Ectodermal cell (in vitro differentiated cells): ENCODE measurements around the gene RRP12.
"Not testable (repeated sequence)": the region's sequence is repeated elsewhere in the genome, so short reads cannot be mapped to it uniquely, and the experiment has no call there.

Source experiments
- H3K27ac ChIP-seq: 2 replicates; pipeline ENCODE4 v1.7.0; 2013; ENCODE audit warnings: mild to moderate bottlenecking, low read depth, low read length; ENCODE audit not compliant: insufficient read depth, poor library complexity, severe bottlenecking
- H3K27me3 ChIP-seq: 2 replicates; pipeline ENCODE4 v1.7.0; 2013; ENCODE audit warnings: mild to moderate bottlenecking, low read length; ENCODE audit not compliant: insufficient read depth, control insufficient read depth, poor library complexity, severe bottlenecking
- H3K36me3 ChIP-seq: one replicate; pipeline ENCODE4 v1.7.0; 2013; ENCODE audit warnings: low read length; ENCODE audit not compliant: control insufficient read depth, insufficient read depth
- H3K4me1 ChIP-seq: one replicate; pipeline ENCODE4 v1.7.0; 2013; ENCODE audit warnings: low read length; ENCODE audit not compliant: control insufficient read depth, insufficient read depth
- H3K4me3 ChIP-seq: 2 replicates; pipeline ENCODE4 v1.7.0; 2013; ENCODE audit warnings: low read depth, low read length, control low read depth; ENCODE audit not compliant: insufficient read depth
- H3K9me3 ChIP-seq: 2 replicates; pipeline ENCODE4 v1.7.0; 2013; ENCODE audit warnings: mild to moderate bottlenecking, low read length, moderate library complexity; ENCODE audit not compliant: control insufficient read depth
- WGBS, 2 experiments: methylation state at CpG; one replicate each; pipeline ENCODE4 v1.1.7; 2013; ENCODE audit warnings: missing lambda C conversion rate in 2 of 2; 5-methylcytosine and 5-hydroxymethylcytosine counted together

The RRP12 gene

DNA sequence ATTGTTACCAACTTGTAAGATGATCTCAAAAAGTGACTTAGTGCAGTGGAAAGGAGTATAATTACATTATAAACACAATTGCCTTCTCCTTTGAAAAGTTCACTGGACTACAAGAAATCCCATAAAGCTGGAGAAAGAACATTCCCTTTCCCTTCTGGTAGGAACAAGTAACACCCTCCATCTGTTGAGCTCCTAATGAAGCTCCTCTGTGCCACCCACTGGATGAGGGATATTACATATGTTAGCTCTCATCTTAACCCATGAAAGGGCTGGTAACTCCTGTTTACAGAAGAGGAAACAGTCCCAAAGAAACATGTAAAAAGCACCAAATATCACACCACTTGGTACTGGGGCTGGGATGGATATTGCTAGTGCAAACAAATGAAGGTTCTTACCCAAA lies 32.9 kb upstream of the RRP12 start:
- Histone ChIP-seq H3K36me3 (peaks cover 53% of the 10 kb centered on the region), H3K27me3 (no peaks in the 10 kb centered on the region), H3K4me3 (no peak overlapping the region), H3K4me1 (no peaks in the 10 kb centered on the region), H3K27ac (peak overlapping the region; percentile 33), H3K9me3 (no peaks in the 10 kb centered on the region)

DNA sequence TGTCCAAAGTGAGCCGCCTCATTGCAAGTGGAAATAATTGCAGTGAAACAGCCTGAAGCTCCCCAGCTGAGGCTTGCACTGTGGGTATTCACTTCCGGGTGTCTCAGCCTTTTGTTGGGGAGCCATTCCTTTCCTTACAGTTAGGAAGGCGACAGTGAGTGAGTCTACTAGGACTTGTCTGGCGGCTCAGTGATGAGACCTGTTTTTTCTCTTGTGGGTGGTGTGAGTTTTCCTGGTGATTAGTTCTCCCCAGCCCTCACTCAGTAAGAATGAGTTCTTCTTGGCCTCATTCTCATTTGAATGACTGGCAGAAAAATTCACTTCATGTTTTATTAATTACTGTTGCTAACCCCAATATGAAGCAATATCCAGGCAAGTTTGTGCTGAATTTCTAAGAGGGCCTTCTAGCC lies 27.4 kb upstream of the RRP12 start:
- WGBS, 2 experiments = 52 to 63% methylated on average over 4 of the region's 4 CpGs
- peaks cover 27% of the 10 kb centered on the region for H3K36me3 ChIP-seq

DNA sequence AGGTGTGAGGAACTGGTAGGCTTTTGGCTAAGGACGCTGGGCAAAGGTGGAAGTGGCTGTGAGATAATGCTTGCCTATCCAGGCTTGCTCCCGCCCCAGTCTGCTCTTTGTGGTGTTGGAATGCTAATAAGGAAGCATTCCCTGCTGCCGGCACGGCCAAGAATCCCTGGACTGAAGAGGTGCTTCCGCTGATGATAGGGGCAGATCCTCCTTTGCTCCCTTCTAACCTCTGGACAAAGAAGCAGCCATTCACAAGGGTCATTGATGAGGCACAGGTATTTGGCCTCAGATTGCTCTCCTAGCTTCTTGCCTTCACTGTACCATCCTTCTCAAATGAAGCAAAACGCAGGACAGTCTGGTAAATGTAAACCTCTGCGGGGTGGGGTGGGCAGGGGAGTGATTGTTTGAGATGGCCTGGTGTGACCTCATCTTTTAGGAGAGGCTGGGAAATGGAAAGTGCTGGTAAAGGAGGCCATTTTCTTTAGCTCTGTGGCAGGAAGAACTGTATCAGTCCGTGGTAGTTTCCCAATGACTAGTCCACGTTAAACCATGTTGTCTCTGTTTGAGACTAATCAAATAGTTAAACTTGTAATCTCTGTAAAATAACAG lies 26.5 kb upstream of the RRP12 start:
- Histone ChIP-seq H3K27me3 (no peaks in the 10 kb centered on the region), H3K4me1 (peaks cover 6% of the 10 kb centered on the region), H3K4me3 (peak overlapping the region; percentile 85), H3K9me3 (no peaks in the 10 kb centered on the region), H3K36me3 (peaks cover 24% of the 10 kb centered on the region), H3K27ac (peak overlapping the region; percentile 88)
- 0 to 5% methylated on average over 7 to 9 of the region's 9 CpGs for WGBS, 2 experiments

More for the DNA sequence above, 27.4 kb upstream of the RRP12 start:
- H3K27me3 ChIP-seq = no peaks in the 10 kb centered on the region
- H3K27ac ChIP-seq = peak overlapping the region; percentile 88
- H3K9me3 ChIP-seq = no peaks in the 10 kb centered on the region
- H3K4me3 ChIP-seq = peak overlapping the region; percentile 85
- peaks cover 6% of the 10 kb centered on the region for H3K4me1 ChIP-seq

DNA sequence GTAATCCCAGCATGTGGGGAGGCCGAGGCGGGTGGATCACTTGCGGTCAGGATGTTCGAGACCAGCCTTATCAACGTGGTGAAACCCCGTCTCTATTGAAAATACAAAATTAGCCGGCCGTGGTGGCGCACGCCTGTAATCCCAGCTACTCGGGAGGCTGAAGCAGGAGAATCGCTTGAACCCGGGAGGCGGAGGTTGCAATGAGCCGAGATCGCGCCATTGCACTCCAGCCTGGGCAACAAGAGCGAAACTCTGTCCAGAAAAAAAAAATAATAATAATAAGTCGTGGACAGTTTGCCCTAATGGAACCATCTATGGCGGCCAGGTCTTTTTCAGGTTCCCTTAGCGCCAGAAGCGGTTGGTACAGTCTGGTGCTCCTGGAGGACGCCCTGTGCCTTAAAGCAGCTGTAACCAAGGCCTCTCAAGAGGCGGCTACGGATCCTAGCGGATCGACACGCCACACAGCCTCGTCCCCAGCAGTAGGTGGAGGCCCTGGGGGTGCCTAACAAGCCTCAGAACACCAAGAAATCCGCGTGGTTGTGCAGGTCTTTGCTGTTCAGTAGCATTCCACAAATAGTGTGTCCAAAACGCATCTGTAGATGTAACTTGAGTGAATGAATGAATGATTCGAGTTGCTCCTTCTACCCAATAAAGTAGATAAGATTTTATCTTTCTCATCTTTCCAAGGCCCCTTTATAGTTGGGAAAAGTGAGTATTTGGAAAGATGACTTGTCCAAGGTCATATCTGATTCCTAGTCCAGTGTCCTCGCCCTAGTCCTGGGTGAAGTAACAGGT lies 25.8 kb upstream of the RRP12 start:
- Histone ChIP-seq H3K27ac (peak overlapping the region; percentile 88), H3K36me3 (peaks cover 21% of the 10 kb centered on the region), H3K4me1 (peaks cover 6% of the 10 kb centered on the region), H3K4me3 (peak overlapping the region; percentile 85), H3K9me3 (no peaks in the 10 kb centered on the region), H3K27me3 (no peaks in the 10 kb centered on the region)
- WGBS, 2 experiments = 2 to 3% methylated on average over 33 to 34 of the region's 34 CpGs

DNA sequence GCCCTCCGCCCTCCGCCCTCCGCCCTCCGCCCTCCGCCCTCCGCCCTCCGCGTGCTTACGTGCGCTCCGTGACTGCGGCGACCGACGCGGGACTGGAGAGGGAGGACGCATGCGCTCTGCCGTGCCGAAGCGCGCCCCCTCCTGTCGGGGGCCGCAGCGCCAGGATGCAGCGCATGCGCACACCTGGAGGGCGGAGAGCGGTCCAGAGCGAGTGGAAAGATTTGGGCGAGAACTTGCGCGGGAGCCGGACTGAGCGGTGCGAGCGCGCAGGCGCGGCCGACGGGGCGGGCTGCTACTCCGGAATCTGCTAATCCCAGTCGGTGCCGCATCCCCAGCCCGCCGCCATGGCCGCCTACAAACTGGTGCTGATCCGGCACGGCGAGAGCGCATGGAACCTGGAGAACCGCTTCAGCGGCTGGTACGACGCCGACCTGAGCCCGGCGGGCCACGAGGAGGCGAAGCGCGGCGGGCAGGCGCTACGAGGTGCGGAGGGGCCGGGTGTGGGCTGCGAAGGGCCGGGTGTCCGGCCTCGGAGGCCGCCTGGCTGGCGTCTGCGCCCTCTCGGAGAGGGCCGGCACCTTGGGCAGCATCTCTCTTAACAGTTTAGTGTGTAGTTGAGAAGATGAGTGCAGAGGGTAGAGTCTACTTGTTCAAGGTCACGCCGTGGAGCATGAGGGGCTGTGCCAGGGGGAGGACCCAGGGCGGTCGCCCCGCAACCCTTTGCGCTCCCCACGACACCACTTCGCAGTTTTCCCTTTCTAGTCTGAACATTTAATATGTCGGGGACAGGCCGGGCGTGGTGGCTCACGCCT lies 25.0 kb upstream of the RRP12 start, which contains the start of gene PGAM1:
PGAM1 (plus strand) TSS at position 228 of the 812 bp plus-strand sequence; CDS start at position 345, 117 bp downstream.
- Histone ChIP-seq H3K4me3 (peak within 1 kb of the TSS; percentile 85), H3K4me1 (peaks cover 6% of the 10 kb centered on the region), H3K9me3 (no peaks in the 10 kb centered on the region), H3K36me3 (peaks cover 13% of the 10 kb centered on the region), H3K27me3 (no peaks in the 10 kb centered on the region), H3K27ac (peak within 1 kb of the TSS; percentile 92)
- 0 to 1% methylated on average over 86 to 87 of the region's 90 CpGs for WGBS, 2 experiments

DNA sequence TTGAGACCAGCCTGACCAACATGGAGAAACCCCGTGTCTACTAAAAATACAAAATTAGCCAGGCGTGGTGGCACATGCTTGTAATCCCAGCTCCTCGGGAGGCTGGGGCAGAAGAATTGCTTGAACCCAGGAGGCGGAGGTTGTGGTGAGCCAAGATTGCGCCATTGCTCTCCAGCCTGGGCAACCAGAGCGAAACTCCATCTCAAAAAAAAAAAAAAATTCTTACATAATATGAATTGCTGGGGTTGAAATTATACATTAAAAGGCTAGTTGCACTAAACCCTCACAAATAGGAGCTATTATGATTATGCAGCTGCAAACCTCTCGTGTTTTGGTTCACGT lies 22.6 kb upstream of the RRP12 start:
- H3K4me1 ChIP-seq, H3K36me3 ChIP-seq, H3K9me3 ChIP-seq, H3K27ac ChIP-seq, H3K4me3 ChIP-seq, H3K27me3 ChIP-seq: not testable (repeated sequence)
- whole genome bisulfite sequencing, 2 experiments = 95 to 97% methylated on average over 7 to 8 of the region's 8 CpGs

DNA sequence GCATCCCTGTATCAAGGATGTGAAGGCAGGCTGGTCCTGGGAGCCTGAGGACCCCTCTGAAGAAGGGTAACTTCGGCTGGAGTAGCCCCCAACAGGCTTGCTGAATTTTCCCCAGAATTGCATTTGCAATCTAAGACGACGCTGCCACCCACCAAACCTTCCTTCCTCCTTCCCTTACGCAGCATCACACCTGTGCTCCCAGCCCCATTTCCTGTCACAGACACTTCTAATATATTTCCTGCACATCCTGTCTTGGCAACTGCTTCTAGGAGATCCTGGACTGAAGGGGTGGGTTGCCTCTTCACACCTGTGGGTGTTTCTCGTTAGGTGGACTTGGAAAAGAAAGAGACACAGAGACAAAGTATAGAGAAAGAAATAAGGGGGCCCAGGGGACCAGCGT lies 15.4 kb upstream of the RRP12 start:
- Histone ChIP-seq H3K4me3 (no peak overlapping the region), H3K36me3 (no peaks in the 10 kb centered on the region), H3K9me3 (no peaks in the 10 kb centered on the region), H3K27me3 (no peaks in the 10 kb centered on the region), H3K4me1 (peaks cover 6% of the 10 kb centered on the region), H3K27ac (no peak overlapping the region)
- WGBS, 2 experiments = 93 to 94% methylated on average over 6 of the region's 6 CpGs

DNA sequence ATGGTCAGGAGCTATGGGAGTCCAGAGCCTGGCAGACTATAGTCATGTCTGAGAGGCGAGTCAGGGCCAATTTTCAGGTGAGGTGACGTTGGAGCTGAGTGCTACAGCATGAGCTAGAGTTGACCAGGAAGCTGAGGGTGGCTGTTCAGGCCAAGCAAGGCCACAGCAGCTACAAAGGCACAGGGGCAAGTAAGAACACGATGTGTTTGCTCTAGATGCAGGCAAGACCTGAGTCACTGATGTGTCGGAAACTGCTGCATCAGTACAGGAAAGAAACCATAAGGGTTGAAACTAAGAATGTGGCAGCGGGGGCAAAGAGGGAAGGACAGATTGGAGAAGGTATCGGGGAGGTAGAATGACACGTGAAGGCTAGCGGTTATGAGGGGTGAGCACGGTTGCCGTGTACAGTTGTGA lies 11.8 kb upstream of the RRP12 start:
- WGBS, 2 experiments = 94 to 96% methylated on average over 10 of the region's 10 CpGs
- Histone ChIP-seq H3K4me1 (no peaks in the 10 kb centered on the region), H3K27ac (no peak overlapping the region), H3K4me3 (no peak overlapping the region), H3K36me3 (no peaks in the 10 kb centered on the region), H3K27me3 (no peaks in the 10 kb centered on the region), H3K9me3 (no peaks in the 10 kb centered on the region)

DNA sequence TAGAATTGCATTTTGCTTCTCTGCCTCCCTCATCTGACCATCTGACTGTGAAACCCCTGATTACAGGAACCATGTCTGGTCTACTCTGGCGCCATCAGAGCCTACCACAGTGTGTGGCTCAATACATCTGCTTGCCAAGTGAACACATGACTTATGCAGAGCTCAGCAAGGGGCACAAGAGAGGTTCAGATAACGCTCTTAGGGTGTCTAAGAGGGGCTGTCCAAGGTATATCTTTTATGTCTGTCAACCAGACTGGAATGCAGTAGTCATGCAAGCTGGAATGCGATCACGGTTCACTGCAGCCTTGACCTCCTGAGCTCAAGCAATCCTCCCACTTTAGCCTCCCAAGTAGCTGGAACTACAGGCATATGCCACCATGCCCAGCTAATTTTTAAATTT lies 10.3 kb upstream of the RRP12 start:
- Histone ChIP-seq H3K27me3 (no peaks in the 10 kb centered on the region), H3K36me3 (no peaks in the 10 kb centered on the region), H3K9me3 (no peaks in the 10 kb centered on the region), H3K27ac (no peak overlapping the region), H3K4me1 (no peaks in the 10 kb centered on the region), H3K4me3 (no peak overlapping the region)
- WGBS, 2 experiments = 91 to 92% methylated on average over 4 of the region's 4 CpGs

DNA sequence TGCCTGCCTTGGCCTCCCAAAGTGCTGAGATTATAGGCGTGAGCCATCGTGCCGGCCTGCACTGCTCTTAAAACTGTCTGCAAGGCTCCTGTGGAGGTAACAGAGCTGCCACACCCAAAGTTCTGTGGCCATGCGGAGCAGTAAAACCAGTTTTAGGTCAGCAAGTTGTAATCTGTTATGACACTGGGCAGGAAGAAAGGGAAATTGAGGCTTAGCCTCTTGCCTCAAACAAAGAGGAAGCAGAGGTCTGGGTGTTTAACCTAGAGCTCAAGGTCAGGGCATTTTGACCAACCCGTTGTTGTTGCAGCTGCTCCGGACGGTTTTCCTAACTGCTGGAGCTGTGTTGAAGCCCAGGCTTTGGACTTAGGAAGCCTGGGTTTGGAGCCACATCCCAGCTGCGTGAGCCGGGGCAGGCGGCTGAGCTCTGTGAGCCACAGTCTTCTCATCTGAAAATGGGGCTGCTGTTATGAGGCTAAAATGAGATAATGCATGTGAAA lies 7.4 kb upstream of the RRP12 start:
- Histone ChIP-seq H3K4me1 (no peaks in the 10 kb centered on the region), H3K36me3 (no peaks in the 10 kb centered on the region), H3K27me3 (no peaks in the 10 kb centered on the region), H3K9me3 (no peaks in the 10 kb centered on the region), H3K4me3 (no peak overlapping the region), H3K27ac (no peak overlapping the region)
- 91 to 92% methylated on average over 10 of the region's 10 CpGs for WGBS, 2 experiments
